CD4-positive, alpha-beta T cell treated with Interleukin-1 beta for 1 hour (primary cell): Measurements from ENCODE around the gene ALK.
"Not testable (repeated sequence)": the region's sequence is repeated elsewhere in the genome, so short reads cannot be mapped to it uniquely, and the experiment has no call there.

Experiments
- DNase-seq, 2 donors: peaks; one replicate each; pipeline ENCODE4 v3.0.0-alpha.2; 2020 to 2022

ALK gene

DNA sequence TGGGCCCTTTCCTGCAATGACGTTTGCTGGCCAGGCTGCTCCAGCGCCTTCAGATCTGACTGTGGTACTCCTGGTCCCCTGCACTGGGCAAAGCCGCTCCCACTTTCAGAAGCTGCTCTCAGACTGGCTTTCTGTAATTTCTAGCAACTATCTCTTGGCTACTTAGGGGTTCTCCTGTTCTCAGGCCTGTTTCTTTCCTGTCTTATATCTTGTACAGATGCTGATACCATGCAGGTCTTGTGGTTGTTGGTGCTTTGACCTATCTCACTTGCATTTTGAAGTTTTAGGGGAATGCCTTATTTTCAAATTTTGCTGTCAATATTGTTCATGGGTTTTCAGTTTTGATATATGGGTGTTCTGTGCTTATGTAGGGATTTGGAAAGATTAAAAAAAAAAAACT, 660.4 kb downstream of the ALK start:
- DNase-seq: no peak

DNA sequence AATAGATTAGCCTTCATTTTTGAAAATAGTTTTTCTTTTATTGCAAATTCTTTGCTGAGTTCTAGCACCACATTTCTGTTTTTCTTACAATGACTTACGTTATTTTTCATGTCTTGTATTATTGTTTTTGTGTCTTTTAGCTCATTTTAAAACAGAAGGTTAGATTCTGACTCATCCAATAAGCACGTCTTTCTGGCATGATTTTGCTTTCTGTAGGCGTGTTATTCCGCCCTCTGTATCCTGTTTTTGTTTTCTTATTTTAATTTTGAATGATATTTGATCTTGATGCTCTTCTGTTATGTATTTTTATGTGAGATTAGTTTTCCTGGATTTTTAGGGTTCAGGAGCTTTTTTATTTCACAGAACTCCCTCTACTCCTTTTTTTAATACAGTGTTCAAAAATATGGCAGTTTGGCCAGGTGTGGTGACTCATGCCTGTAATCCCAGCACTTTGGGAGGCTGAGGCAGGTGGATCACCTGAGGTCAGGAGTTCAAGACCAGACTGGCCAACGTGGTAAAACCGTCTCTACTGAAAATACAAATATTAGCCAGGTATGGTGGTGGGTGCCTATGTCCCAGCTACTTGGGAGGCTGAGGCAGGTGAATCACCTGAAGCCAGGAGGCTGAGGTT, 661.1 kb downstream of the ALK start:
- DNase-seq: no peak

DNA sequence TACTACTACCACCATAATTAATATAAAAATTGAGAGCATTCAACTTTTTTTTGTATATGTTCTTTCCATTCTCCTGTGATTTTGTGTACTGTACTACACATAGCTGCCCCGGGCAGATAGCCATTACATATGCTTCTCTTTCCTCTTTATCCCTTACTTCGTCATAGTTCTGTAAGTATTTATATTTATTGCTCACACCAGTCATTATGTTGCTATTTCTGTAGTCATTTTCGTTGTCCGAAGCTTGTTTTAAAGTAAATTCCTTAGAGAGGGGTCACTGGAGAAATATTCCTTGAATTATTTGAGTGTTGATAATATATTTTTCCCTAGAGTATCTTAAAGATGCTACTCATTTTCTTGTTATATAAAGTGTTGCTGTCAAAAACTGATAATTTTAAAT, 662.2 kb downstream of the ALK start:
- no peak for DNase-seq

DNA sequence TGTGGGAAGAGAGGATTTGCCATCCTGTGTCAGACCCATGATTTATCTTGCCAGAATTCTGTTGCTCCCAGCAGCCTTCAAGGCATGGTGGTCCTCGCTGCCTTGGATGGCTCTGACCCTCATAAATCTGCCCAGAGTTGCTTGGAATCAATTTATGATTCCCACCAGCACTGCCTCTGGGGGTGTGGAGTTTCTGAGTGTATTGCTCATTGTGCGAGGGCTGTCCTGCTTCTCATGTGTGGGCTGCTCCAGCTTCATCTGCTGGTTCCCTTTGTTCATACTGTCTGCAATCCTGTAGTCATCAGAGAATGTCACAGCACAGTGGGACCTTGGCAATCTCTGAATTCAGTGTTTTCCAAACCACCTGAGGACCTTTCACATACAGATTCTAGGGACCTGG, 666.4 kb downstream of the ALK start:
- no peak for DNase-seq

DNA sequence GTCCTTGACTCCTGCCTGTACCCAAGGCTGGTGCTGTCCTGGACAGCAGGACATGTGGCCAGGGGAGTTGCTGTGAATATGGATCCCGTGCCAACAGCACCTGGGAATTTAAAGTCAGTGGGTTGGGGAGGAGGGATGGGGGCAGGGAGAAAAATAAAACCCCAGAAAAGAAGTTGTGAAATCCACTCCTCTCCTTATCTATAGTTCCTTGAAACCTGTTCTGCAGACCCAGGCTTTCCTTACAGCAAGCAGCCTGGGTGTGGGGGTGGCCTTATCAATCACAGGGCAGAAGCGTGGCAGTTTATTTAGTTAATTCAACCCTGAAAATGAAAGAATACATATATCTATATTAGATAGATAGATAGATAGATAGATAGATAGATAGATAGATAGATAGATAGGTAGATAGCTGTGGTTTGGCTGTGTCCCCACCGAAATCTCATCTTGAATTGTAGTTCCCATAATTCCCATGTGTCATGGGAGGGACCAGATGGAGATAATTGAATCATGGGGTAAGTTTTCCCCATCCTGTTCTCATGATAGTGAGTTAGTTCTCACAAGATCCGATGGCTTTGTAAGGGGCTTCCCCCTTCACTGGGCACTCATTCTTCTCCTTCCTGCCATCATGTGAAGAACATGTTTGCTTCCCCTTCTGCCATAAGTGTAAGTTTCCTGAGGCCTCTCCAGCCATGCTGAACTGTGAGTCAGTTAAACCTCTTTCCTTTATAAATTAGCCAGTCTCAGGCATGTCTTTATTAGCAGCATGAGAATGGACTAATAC, 667.7 kb downstream of the ALK start:
- DNase-seq: not testable (repeated sequence)

DNA sequence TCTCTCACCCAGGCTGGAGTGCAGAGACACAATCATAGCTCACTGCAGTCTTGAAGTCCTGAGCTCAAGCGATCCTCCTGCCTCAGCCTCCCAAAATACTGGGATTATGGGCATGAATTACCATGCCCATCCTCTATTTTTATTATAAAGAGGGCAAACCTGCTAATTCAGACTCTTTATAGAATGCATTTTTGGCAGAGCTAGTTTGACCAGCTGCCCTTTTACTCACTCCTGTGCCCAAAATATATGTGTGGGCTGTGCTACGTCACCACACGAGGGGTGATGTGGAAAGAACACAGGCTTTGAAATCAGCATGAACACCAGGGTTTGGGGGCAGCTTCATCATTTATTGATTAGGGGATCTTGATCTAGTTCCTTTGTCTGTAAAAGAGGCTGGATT, 668.4 kb downstream of the ALK start:
- no peak for DNase-seq

DNA sequence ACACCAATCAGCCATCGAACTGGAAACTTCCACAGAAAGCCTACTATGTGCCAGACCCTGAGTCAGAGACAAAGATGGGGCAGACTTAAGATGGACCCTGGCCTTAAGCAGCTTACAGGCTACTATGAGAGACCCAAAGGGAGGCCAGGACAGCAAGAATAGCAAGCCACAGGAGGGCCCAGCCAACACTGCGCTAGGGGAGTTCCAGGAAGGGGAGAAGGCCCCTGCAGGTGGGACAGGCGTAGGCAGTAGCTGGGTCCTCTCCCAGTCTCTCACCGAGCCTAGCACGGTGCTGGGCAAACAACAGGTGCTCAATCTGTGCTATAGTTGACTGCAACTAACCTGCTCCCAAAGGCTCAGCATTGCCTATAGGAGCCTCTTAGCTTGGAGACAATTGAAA, 670.0 kb downstream of the ALK start:
- no peak for DNase-seq

DNA sequence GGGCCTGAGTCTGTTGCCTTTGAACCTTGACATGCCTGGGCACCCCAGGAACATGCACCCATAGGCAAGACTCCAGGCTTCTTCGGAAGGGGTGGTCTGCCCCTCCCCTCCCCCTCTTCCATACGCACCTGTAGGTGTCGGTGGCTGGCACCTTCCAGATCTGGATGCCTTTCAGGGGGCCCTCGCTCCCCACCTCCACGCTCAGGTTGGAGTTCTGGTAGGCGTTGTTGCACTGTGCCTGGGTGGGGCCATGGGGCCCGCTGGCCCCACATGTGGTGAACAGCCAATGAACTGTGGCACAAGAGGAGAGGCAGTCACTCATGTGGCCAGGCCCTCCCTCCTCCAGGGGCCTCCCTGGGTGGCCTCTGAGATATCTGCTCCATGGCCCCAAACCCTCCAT, 670.4 kb downstream of the ALK start:
- DNase-seq: no peak

DNA sequence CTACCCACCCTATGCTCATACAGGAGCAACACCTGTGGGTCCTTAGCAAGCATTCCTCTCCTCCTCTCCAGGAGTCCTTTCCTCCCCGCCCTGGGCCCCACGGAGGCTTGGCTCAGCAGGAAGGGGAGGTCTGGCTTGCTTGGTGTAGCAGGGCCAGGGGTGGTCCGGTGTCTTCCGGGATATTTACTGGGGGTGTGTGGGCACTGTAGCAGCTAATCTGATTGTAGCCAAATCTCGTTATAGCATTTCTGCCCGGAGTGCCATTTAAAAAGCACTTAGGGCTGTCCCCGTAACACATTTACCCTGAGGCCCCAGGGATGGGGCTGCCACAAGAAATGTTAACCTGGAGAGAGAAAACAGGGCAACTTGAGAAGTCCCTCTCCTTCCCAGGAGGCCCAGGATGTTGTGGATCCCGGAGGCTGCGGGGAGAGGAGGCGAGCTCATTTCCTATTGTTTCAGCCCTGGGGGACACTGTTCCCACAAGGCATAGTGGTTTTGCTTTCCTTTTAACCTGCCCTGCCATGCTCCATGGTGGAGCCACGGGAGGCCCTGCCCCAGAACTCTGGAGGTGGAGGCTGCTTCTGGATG, 671.6 kb downstream of the ALK start:
- no peak for DNase-seq

DNA sequence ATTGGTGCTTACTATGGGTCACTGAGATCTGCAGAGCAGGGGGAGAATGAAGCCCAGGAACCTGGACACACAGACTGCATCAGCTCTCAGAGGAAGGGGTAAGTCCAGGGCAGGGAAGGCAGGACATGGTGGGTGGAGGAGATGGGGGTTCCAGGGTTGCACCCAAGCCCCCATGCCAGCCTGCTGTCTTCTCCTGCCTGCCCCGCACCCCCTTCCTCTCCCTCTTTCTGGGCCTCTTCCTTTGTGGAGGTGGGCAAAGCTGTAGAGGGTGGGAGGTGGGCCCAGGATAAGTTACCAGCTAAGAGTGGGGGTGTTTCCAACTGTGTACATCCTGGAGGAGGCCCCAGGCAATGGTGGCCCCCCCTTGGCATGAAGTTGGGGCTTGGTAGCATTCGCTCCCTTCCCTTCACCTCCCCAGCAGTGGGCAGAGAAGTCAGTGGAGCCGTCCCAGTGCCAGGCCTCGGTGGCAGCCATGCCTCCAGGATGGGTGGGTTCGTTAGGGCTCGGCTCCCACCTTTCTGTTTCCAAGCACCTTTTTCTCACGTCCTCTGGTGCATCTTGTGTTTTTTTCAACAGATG, 674.0 kb downstream of the ALK start:
- DNase-seq: no peak

DNA sequence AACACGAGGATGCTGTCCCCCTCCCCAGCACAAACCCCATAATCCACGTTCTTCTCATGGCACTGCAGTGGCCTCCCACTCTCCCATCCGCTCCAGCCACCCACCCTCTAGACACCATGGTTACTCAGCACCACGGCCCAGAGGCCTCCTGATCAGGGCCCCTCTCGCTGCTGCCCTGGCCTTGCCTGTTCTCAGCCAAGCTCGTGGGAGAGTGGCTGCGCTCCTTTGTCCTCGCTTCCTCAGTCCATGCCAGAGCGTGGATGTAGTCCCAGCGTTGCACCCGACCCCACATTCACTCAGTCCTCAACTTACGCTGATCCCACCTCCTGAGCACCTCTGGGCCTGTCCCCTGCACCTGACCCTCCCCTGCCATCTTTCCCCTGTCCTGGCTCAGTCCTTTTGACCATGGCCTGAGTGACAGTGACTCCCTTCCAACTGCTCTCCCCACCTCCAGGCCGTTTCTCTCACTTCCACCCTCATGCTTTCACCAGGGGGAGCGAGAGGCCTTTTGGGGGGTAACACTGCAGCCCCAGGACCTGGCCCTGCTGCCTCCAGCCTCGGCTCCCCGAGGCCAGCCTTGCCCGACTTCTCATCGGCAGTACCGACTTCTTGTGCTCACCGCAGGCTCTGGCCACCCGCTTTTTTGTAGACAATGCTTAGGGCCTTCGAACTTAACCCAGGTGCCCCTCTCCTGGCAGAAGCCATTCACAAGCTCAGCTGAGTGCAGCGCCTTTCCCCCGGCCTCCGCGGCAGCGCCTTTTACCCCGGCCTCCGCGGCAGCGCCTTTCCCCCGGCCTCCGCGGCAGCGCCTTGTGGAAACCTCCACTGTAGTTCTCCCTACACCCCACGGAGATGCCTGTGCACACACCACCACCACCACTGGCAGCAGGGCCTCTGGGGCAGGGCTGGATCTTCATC, 674.7 kb downstream of the ALK start:
- no peak for DNase-seq

DNA sequence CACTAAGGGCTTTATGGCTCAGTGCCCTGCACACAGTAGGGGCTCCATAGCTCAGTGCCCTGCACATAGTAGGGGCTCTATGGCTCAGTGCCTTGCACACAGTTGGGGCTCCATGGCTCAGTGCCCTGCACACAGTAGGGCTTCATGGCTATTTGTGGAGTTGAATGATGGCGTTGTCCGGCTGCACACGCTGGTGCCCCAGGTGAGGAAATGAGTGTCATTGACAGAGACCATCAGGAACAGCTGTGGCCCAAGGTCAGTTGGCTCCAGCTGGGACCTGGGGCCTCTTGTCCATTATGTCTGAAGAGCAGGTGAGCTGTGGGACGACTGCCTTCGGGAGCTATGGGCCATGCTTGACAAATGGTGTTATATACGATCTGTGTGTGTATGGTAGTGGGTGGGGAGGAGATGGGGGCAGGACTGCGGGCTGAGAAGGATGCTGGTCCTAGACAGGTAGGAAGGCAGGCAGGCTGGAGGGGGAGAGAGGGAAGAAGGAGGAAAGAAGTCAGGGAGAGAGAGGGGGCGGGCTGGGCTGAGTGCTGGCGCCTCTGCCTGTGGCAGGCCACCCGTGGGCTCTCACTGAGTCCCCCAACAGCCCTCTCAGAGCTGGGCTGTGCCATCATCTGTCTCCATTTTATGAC, 675.5 kb downstream of the ALK start:
- no peak for DNase-seq

DNA sequence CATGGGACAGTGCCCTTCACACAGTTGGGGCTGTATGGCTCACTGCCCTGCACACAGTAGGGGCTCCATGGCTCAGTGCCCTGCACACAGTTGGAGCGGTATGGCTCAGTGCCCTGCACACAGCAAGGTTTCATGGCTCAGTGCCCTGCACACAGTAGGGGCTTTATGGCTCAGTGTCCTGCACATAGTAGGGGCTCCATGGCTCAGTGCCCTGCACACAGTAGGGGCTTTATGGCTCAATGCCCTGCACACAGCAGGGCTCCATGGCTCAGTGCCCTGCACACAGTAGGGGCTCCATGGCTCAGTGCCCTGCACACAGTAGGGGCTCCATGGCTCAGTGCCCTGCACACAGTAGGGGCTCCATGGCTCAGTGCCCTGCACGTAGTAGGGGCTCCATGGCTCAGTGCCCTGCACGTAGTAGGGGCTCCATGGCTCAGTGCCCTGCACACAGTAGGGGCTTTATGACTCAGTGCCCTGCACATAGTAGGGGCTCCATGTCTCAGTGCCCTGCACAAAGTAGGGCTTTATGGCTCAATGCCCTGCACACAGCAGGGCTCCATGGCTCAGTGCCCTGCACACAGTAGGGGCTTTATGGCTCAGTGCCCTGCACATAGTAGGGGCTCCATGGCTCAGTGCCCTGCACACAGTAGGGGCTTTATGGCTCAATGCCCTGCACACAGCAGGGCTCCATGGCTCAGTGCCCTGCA, 676.2 kb downstream of the ALK start:
- DNase-seq: not testable (repeated sequence)

DNA sequence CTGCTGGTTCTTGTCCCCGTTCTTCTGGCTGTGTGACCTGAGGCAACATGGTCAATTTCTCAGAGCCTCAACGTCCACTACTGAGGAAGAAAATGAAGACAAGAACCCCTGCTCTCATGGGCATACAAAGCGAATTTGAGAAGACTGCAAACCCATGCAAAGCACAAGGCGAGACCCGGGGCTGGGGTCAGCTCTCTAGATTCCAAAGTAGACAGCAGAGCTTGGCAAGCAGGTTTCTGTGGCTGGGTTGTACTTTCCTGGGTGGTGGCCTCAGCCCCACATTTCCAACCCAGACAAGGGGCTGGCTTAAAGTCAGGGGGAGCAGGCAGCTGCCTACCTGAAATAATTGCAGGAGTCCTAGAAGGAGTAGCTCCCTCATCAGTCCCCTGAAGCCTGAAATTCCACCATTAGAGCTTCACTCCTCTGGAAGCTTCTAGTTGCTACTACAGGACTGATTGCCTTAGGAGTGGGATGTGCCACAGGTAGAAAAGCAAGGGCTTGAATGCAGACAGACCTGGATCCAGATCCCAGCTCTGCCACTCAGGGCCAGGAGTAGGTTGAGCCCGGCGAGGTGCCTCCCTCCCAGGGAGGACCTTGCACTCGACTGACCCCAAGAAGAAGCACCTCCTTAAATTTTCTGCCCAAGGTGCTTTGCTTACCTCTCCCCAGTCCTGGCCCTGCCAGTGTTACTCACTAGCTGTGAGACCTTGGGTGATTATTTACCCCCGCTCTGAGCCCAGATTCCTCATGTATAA, 678.6 kb downstream of the ALK start:
- no peak for DNase-seq

DNA sequence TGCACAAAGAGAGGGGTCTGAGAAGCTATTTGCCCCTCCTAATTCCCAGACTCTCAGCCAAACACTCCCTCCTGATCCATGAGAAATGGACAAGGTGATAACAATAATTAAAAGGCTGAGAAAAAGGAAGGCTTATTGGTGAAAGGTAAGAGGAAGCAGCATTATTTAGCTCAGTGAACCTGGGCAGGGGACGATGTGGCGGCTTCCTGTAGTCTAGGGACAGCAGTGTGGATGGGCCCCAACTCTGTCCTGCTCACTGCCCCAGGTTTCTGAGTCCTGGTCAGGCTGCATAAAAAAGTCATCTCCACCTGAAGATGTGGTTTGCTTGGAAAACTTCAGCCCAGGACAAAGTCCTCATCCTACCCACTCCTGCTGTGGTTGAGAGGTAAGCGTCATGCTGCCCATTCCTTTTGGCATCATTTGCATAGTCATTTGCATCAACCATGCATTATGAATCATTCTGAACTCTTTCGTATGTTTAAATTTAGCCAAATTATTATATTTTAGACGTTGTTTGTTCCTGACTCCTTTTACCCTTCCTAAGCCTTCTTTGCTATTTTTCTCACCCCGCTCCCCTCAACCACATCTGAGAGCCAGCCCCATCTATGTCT, 679.3 kb downstream of the ALK start:
- DNase-seq: no peak

DNA sequence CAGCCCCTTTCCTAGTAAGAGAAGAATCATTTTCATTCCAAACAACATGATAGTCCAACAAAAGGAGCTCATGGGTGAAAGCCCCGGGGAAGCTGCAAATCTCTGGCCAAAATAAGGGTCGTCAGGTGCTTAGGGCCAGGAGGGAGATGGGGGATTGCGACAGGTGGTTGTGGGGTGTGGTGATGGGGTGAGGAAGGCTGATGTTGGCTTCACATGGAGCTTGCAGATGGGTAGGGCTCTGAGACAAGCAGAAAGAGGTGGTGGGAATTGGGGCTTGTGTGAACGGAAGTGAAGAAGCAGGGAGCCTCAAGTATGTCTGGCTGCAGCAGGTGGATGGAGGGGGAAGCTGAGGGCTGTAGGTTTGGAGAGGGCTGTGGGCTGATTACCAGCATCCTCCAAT, 680.0 kb downstream of the ALK start:
- no peak for DNase-seq

DNA sequence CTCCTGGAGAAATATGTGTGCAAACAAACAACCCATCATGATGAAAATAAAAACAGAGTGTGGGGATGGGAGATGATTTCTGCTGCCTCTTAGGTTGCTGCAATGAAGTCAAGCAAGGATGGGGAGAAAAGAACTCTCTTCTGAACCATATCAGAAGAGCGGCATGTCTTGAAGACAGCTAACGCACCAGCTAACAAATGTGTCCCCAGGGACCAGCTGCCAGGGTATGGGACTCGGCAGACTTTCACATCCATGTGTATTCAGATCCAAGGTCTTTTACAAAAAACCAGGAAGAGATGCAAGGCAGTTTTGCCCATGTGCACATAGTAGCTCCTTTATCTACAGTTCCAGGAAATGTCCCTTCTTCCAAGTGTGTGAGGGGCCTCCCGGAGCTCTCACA, 680.8 kb downstream of the ALK start:
- DNase-seq: no peak

DNA sequence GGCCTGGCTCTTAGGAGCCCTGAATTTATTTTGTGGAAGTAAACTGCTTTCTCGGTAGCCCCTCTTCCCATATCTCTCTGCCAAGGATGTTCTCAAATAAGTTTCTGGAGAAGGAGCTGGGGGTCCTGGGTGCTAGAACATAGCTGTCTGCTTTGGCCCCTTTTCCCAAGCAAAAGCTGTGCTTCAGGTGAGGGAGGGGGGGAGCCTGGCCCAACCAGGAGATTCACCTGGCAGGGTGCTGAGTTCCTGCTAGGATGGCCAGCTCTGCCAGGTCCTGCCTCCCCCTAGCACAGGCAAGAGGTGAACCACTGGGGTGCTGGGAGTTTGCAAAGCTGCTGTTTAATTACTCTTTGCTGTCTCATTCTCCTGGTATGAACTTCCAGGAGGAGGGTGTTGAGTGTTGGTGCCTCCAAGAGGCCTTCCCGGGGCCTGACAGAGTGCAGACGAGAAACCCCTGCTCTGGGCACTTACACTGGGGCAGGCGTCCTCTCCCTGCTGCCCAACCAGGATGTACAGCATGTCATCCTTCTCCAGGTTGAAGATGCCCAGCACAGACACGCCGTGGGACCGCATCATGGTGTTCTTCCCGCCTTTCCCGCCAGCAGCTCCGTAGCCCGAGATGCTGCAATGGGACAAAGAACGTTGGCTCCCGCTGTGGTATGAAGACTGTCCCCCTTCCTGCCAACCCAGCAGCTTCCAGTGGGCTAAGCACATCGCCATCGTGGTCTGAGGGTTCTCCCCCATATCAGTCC, 682.0 kb downstream of the ALK start:
- DNase-seq: no peak

DNA sequence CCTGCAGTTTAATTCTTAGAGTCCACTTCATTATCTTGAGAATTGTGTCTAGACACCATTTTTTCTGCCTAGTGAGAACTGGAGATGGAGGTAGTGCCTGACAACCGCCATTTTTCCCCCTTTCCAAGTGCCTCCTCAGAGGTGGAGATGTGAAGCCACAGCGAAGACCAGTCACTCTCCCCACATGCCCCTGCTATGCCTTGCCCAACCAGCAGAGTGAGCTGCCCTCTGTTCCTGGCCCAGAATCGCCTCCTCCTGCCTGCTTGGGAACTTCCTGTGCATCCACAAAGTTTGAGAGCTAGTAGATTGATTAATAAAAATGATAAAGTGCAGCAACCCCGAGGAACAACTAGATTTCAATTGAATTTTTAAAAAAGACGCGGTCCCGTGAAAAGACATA, 682.9 kb downstream of the ALK start:
- no peak for DNase-seq

DNA sequence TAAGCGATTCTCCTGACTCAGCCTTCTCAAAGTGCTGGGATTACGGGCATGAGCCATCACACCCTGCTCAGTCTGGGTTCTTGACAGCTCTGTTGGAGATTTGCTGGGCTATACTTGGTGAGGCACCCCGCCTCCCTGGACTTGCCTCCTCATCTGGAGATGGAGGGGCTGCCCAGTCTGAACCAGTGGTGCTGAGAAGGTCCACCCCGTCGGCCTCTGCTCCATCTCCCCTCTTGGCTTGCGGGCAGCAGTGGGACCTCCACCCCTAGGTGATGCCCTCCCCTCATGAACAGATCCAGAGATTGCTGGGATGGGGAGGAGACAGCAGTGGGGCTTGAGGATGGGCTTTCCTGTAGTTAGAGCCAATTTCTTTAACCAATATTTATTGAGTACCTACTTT, 685.3 kb downstream of the ALK start:
- DNase-seq: no peak
